Measurements from ENCODE around the gene SYNPO2. TPM values are rescaled to one million over a fixed set of nuclear protein-coding genes. Genes with fewer than 3 reads are reported as not detected.

The SYNPO2 gene
- total RNA-seq, 3 donors from 2014 or later (not counting 1 experiment from before 2014, with no cell fraction given) = 0.18 to 0.85 (median 0.56) TPM

DNA sequence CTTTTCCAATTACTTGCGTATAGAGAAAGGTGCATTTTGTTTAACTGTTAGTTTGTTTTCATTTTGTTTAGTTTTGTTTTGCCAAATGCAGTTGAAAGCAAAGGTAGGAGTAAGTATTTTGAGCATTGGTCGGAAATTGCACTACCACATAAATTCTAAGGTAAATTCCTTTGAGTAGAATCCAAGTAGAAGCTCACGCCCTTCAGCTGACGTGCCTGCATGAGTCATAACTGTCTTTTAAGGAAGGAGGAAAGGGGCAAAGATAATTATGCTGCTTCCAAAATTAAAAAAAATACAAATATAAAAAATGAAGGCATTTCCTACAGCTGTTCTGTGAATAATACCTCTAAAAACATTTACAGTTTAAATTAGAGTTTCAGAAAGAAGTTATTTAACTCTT is 136.8 kb downstream of the SYNPO2 start:
- H3K36me3 Mint-ChIP-seq = no peaks in the 10 kb centered on the region
- peaks cover 5 to 18% of the 10 kb centered on the region in 2 donors for H3K27me3 Mint-ChIP-seq (ENCODE audit: low read depth in 2 of 2)
- intact Hi-C loops (cut with micrococcal nuclease) = no loop called here
- WGBS (ENCODE audit: insufficient coverage) = 80% methylated on average over 1 of the region's 4 CpGs
- Histone ChIP-seq H3K27ac (ENCODE audit: low read length) (peak overlapping the region; percentile 41), H3K4me3 (ENCODE audit: low read length) (no peak overlapping the region), H3K9me3 (ENCODE audit: control insufficient read depth, insufficient read depth, low read length) (no peaks in the 10 kb centered on the region), H3K4me1 (ENCODE audit: control insufficient read depth, insufficient read depth, low read length) (no peaks in the 10 kb centered on the region), H3K27me3 (ENCODE audit: control insufficient read depth, insufficient read depth, low read length) (no peaks in the 10 kb centered on the region), H3K36me3 (ENCODE audit: control insufficient read depth, insufficient read depth, low read length) (no peaks in the 10 kb centered on the region)
- no peak overlapping the region for H3K4me3 Mint-ChIP-seq
- TF ChIP-seq, protein P1, sequence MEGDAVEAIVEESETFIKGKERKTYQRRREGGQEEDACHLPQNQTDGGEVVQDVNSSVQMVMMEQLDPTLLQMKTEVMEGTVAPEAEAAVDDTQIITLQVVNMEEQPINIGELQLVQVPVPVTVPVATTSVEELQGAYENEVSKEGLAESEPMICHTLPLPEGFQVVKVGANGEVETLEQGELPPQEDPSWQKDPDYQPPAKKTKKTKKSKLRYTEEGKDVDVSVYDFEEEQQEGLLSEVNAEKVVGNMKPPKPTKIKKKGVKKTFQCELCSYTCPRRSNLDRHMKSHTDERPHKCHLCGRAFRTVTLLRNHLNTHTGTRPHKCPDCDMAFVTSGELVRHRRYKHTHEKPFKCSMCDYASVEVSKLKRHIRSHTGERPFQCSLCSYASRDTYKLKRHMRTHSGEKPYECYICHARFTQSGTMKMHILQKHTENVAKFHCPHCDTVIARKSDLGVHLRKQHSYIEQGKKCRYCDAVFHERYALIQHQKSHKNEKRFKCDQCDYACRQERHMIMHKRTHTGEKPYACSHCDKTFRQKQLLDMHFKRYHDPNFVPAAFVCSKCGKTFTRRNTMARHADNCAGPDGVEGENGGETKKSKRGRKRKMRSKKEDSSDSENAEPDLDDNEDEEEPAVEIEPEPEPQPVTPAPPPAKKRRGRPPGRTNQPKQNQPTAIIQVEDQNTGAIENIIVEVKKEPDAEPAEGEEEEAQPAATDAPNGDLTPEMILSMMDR (IDR thresholded peaks at IDR 0.05) = no peak
- no peaks in the 10 kb centered on the region for H3K9me3 Mint-ChIP-seq
- ATAC-seq (no peak), DNase-seq (no peak)
- no peak overlapping the region for H3K27ac Mint-ChIP-seq
- no peaks in the 10 kb centered on the region for H3K4me1 Mint-ChIP-seq

DNA sequence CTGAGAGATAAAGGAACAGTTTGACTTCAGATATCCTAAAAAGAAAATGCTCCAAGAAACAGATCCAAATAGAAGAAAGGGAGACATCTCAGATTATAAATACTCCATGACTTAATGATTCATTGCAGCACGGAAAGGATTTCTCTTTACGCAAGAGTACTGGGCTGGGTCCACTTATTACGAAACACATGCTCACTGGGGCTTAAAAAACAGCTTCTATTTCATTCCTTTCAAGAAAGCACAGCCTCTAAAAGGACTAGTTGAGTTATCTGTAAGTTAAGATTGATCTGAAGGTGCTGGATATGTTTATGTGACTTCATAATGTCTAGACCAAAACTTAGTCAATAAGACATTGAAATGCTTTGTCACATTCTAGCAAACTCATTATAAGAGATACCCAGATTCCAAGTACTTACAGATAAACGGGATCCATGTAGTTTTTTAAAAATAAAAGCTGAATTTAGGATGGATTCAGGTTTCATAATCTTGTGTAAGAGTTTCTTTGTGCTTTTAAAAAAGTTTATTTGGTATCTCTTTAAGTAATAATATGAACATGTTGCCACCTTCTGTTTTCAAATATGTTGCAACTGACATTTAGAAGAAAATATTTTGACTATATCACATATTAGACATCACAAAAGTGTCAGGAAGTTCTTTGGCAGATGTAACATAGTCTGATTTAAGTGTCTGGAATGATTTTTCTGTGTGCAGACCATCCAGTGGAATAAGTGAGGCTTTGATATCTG is 137.4 kb downstream of the SYNPO2 start:
- Histone ChIP-seq H3K9me3 (ENCODE audit: control insufficient read depth, insufficient read depth, low read length) (no peaks in the 10 kb centered on the region), H3K27ac (ENCODE audit: low read length) (peak overlapping the region; percentile 41), H3K27me3 (ENCODE audit: control insufficient read depth, insufficient read depth, low read length) (no peaks in the 10 kb centered on the region), H3K36me3 (ENCODE audit: control insufficient read depth, insufficient read depth, low read length) (no peaks in the 10 kb centered on the region), H3K4me3 (ENCODE audit: low read length) (no peak overlapping the region), H3K4me1 (ENCODE audit: control insufficient read depth, insufficient read depth, low read length) (no peaks in the 10 kb centered on the region)
- no peak overlapping the region for H3K4me3 Mint-ChIP-seq
- ATAC-seq (no peak), DNase-seq (no peak)
- no peaks in the 10 kb centered on the region for H3K9me3 Mint-ChIP-seq
- no peaks in the 10 kb centered on the region for H3K36me3 Mint-ChIP-seq
- H3K27me3 Mint-ChIP-seq (ENCODE audit: low read depth in 2 of 2) = peaks cover 5 to 18% of the 10 kb centered on the region in 2 donors
- WGBS (ENCODE audit: insufficient coverage) = 85% methylated on average over 2 of the region's 4 CpGs
- intact Hi-C loops (cut with micrococcal nuclease) = no loop called here
- H3K4me1 Mint-ChIP-seq = no peaks in the 10 kb centered on the region
- H3K27ac Mint-ChIP-seq = no peak overlapping the region
- TF ChIP-seq, protein P1 (IDR thresholded peaks at IDR 0.05) = no peak

DNA sequence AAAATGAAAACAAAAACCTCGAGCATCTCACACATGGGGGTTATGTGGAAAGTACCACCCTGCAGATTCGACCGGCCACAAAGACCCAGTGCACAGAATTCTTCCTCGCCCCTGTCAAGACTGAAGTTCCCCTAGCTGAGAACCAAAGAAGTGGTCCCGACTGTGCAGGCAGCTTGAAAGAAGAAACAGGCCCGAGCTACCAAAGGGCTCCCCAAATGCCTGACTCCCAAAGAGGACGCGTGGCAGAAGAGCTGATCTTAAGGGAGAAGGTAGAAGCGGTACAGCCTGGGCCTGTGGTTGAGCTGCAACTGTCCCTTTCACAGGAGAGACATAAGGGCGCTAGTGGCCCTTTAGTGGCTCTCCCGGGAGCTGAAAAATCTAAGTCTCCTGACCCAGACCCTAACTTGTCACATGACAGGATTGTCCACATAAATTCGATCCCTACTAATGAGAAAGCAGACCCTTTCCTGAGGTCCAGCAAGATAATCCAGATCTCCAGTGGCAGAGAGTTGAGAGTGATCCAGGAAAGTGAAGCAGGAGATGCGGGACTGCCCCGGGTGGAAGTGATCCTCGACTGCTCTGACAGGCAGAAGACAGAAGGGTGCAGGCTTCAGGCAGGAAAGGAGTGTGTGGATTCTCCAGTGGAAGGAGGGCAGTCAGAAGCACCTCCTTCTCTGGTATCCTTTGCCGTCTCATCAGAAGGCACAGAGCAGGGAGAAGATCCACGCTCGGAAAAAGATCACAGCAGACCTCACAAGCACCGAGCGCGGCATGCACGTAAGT is 138.2 kb downstream of the SYNPO2 start:
- DNase-seq (no peak), ATAC-seq (no peak)
- H3K27ac Mint-ChIP-seq = no peak overlapping the region
- intact Hi-C loops (cut with micrococcal nuclease) = no loop called here
- H3K9me3 Mint-ChIP-seq = no peaks in the 10 kb centered on the region
- TF ChIP-seq, protein P1 (IDR thresholded peaks at IDR 0.05) = no peak
- Histone ChIP-seq H3K27ac (ENCODE audit: low read length) (no peak overlapping the region), H3K9me3 (ENCODE audit: control insufficient read depth, insufficient read depth, low read length) (no peaks in the 10 kb centered on the region), H3K4me3 (ENCODE audit: low read length) (no peak overlapping the region), H3K36me3 (ENCODE audit: control insufficient read depth, insufficient read depth, low read length) (no peaks in the 10 kb centered on the region), H3K4me1 (ENCODE audit: control insufficient read depth, insufficient read depth, low read length) (no peaks in the 10 kb centered on the region), H3K27me3 (ENCODE audit: control insufficient read depth, insufficient read depth, low read length) (no peaks in the 10 kb centered on the region)
- WGBS (ENCODE audit: insufficient coverage) = 88% methylated on average over 22 of the region's 22 CpGs
- H3K4me1 Mint-ChIP-seq = no peaks in the 10 kb centered on the region
- no peaks in the 10 kb centered on the region for H3K36me3 Mint-ChIP-seq
- peaks cover 5 to 18% of the 10 kb centered on the region in 2 donors for H3K27me3 Mint-ChIP-seq (ENCODE audit: low read depth in 2 of 2)
- no peak overlapping the region for H3K4me3 Mint-ChIP-seq

Data from natural killer cell (primary cell).